Measurements from ENCODE around the gene PRRG3.

PRRG3 gene

DNA sequence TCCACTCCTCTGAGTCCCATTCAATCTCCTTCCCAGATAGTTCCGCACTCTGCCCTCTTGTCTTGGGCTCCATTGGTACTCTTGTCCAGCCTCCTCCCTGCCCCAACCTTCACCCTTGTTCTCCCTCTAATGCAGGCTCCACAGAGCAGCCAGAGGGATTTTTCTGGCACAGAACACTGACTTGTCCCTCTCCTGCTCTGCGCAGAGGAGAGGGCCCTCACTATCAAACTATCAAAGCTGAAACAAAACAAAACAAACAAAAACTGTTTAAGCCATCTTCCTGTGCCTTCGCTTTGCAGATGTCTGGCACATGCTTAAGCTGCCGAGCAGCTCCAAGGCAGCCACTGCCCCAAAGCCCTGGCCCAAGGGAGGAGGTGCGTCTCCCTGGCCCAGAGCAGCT, 42.2 kb downstream of the PRRG3 start:
- H3K27me3 ChIP-seq (replicated peaks; ENCODE audit: insufficient read depth, low read length) = no peaks in the 10 kb centered on the region
- H4K20me1 ChIP-seq (ENCODE audit: insufficient read depth, low read length) = no peaks in the 10 kb centered on the region
- H3F3A ChIP-seq (ENCODE audit: insufficient read depth, low read length) = no peaks in the 10 kb centered on the region
- H2AFZ ChIP-seq (ENCODE audit: low read length) = no peak overlapping the region
- H3K4me2 ChIP-seq (ENCODE audit: low read depth, low read length) = no peak overlapping the region
- no peaks in the 10 kb centered on the region for H3K36me3 ChIP-seq (replicated peaks; ENCODE audit: insufficient read depth, low read length)
- H3K9ac ChIP-seq (ENCODE audit: low read length) = no peak overlapping the region
- H3K27ac ChIP-seq (ENCODE audit: low read length) = no peak overlapping the region
- H3K9me3 ChIP-seq (replicated peaks; ENCODE audit: insufficient read depth, low read length) = no peaks in the 10 kb centered on the region
- H3K4me1 ChIP-seq (ENCODE audit: low read length) = no peaks in the 10 kb centered on the region
- TF ChIP-seq EZH2phosphoT487 (IDR thresholded peaks at IDR 0.05; ENCODE audit: low read length) = no peak
- TF ChIP-seq EZH2 (optimal IDR thresholded peaks at IDR 0.05; ENCODE audit: low read depth, low read length) = no peak
- no peaks in the 10 kb centered on the region for H3K9me2 ChIP-seq (replicated peaks; ENCODE audit: insufficient read depth, low read length)
- DNase-seq = no peak
- no peaks in the 10 kb centered on the region for H3K79me2 ChIP-seq (ENCODE audit: low read length)
- H3K4me3 ChIP-seq (ENCODE audit: low read length) = no peak overlapping the region

DNA sequence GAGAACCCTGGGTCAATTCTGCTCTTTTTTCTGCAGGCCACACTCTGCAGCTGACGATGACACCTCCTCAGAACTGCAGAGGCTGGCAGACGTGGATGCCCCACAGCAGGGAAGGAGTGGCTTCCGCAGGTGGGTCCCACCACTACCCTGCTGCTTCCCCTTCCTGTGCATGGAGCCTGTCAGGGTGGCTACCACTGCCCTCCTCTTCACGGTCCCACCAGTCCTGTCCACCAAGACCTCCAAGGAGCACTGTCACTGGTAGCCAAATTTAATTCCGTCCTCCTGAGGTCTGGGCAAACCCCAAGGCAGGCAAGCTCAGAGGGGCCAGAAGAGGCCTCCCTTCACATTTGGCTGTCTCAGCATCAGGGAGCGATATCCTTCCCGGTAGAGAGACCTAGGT, 43.5 kb downstream of the PRRG3 start:
- Histone ChIP-seq H2AFZ (ENCODE audit: low read length) (no peak overlapping the region), H3K27me3 (replicated peaks; ENCODE audit: insufficient read depth, low read length) (no peaks in the 10 kb centered on the region), H3K36me3 (replicated peaks; ENCODE audit: insufficient read depth, low read length) (no peaks in the 10 kb centered on the region), H3K9ac (ENCODE audit: low read length) (no peak overlapping the region), H3K4me1 (ENCODE audit: low read length) (no peaks in the 10 kb centered on the region), H3K4me3 (ENCODE audit: low read length) (no peak overlapping the region), H3K27ac (ENCODE audit: low read length) (no peak overlapping the region), H3F3A (ENCODE audit: insufficient read depth, low read length) (no peaks in the 10 kb centered on the region), H4K20me1 (ENCODE audit: insufficient read depth, low read length) (no peaks in the 10 kb centered on the region), H3K9me2 (replicated peaks; ENCODE audit: insufficient read depth, low read length) (no peaks in the 10 kb centered on the region), H3K4me2 (ENCODE audit: low read depth, low read length) (no peak overlapping the region), H3K9me3 (replicated peaks; ENCODE audit: insufficient read depth, low read length) (no peaks in the 10 kb centered on the region), H3K79me2 (ENCODE audit: low read length) (no peaks in the 10 kb centered on the region)
- DNase-seq = no peak
- no peak for TF ChIP-seq CTCF (IDR thresholded peaks at IDR 0.05; ENCODE audit: low read length)
- no peak for TF ChIP-seq EZH2 (optimal IDR thresholded peaks at IDR 0.05; ENCODE audit: low read depth, low read length)
- no peak for TF ChIP-seq EZH2phosphoT487 (IDR thresholded peaks at IDR 0.05; ENCODE audit: low read length)

DNA sequence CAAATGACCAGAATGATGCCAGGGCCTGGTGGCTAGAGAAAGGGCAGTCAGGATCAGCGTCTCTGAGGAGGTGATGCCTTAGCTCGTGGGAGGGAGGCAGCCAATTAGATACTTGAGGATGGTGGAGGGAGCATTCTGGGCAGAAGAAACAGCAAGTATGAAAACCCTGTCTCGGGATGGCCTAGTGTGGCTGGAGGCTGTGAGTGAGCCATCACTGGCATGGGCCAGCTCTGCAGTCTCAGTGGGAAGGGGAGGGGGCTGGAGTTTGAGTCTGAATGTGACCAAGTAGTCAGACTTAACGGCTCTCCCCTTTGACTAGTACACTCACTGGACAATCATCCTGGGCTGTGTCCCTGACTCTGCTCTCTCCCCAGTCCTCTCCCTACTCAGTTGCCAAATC, 46.3 kb downstream of the PRRG3 start:
- no peak for TF ChIP-seq EZH2 (optimal IDR thresholded peaks at IDR 0.05; ENCODE audit: low read depth, low read length)
- no peak for TF ChIP-seq CTCF (IDR thresholded peaks at IDR 0.05; ENCODE audit: low read length)
- no peak for TF ChIP-seq EZH2phosphoT487 (IDR thresholded peaks at IDR 0.05; ENCODE audit: low read length)
- H3K36me3 ChIP-seq (replicated peaks; ENCODE audit: insufficient read depth, low read length) = no peaks in the 10 kb centered on the region
- no peak overlapping the region for H3K4me2 ChIP-seq (ENCODE audit: low read depth, low read length)
- no peaks in the 10 kb centered on the region for H3K27me3 ChIP-seq (replicated peaks; ENCODE audit: insufficient read depth, low read length)
- H3K9ac ChIP-seq (ENCODE audit: low read length) = no peak overlapping the region
- no peak overlapping the region for H2AFZ ChIP-seq (ENCODE audit: low read length)
- H3K9me3 ChIP-seq (replicated peaks; ENCODE audit: insufficient read depth, low read length) = no peaks in the 10 kb centered on the region
- H3K27ac ChIP-seq (ENCODE audit: low read length) = no peak overlapping the region
- H3F3A ChIP-seq (ENCODE audit: insufficient read depth, low read length) = no peaks in the 10 kb centered on the region
- no peaks in the 10 kb centered on the region for H3K4me1 ChIP-seq (ENCODE audit: low read length)
- no peak overlapping the region for H3K4me3 ChIP-seq (ENCODE audit: low read length)
- H4K20me1 ChIP-seq (ENCODE audit: insufficient read depth, low read length) = no peaks in the 10 kb centered on the region
- DNase-seq = no peak
- no peaks in the 10 kb centered on the region for H3K9me2 ChIP-seq (replicated peaks; ENCODE audit: insufficient read depth, low read length)
- no peaks in the 10 kb centered on the region for H3K79me2 ChIP-seq (ENCODE audit: low read length)

GRCh38 chrX:151742311-151742710, 47.1 kb downstream of the PRRG3 start:
- Histone ChIP-seq H3K9me2 (replicated peaks; ENCODE audit: insufficient read depth, low read length) (no peaks in the 10 kb centered on the region), H3K4me1 (ENCODE audit: low read length) (no peaks in the 10 kb centered on the region), H3K9me3 (replicated peaks; ENCODE audit: insufficient read depth, low read length) (no peaks in the 10 kb centered on the region), H3K4me3 (ENCODE audit: low read length) (no peak overlapping the region), H3K27ac (ENCODE audit: low read length) (no peak overlapping the region), H3K27me3 (replicated peaks; ENCODE audit: insufficient read depth, low read length) (no peaks in the 10 kb centered on the region), H2AFZ (ENCODE audit: low read length) (no peak overlapping the region), H3K9ac (ENCODE audit: low read length) (no peak overlapping the region), H3F3A (ENCODE audit: insufficient read depth, low read length) (no peaks in the 10 kb centered on the region), H3K79me2 (ENCODE audit: low read length) (no peaks in the 10 kb centered on the region), H3K36me3 (replicated peaks; ENCODE audit: insufficient read depth, low read length) (no peaks in the 10 kb centered on the region), H3K4me2 (ENCODE audit: low read depth, low read length) (no peak overlapping the region), H4K20me1 (ENCODE audit: insufficient read depth, low read length) (no peaks in the 10 kb centered on the region)
- TF ChIP-seq CTCF (IDR thresholded peaks at IDR 0.05; ENCODE audit: low read length) (no peak), EZH2phosphoT487 (IDR thresholded peaks at IDR 0.05; ENCODE audit: low read length) (no peak), EZH2 (optimal IDR thresholded peaks at IDR 0.05; ENCODE audit: low read depth, low read length) (no peak)
- no peak for DNase-seq
